DND-41 (cell line): ENCODE results near the gene OTX2.

Experiments used
- CTCF ChIP-seq: IDR thresholded peaks from 2 replicates; pipeline ENCODE4 v1.5.1; 2012; ENCODE audit warnings: borderline replicate concordance, low read length, moderate library complexity, mild to moderate bottlenecking; ENCODE audit not compliant: poor library complexity, severe bottlenecking; ENCODE audit errors: extremely low read depth
- EZH2 ChIP-seq: IDR thresholded peaks from 3 replicates; pipeline ENCODE4 v1.6.1; 2012; ENCODE audit warnings: borderline replicate concordance, low read depth, mild to moderate bottlenecking, moderate library complexity, low read length, inconsistent platforms; ENCODE audit not compliant: severe bottlenecking

- TF ChIP-seq CTCF (no peak), EZH2 (no peak)
Measured at GRCh38 chr14:56795284-56795622, 15.0 kb downstream of the OTX2 start.
